HCT116 (cell line): ENCODE results near the gene KIAA2012. TPM values are rescaled to one million over a fixed set of nuclear protein-coding genes. Genes with fewer than 3 reads are reported as not detected.

ENCODE experiments used
- ATAC-seq: fragments of 200-7000 bp; cut with Tn5 transposase; 2 replicates; pipeline ENCODE4 v1.9.1; 2020; ENCODE audit warnings: mild to moderate bottlenecking, moderate library complexity
- BruUV-seq: library from RNA; stranded (reverse); fragments of 400-500 nt; replicated peaks from 2 replicates; lab custom pipeline; 2021; lab: Mats Ljungman, UMichigan
- CTCF ChIA-PET: fragments of 300-600 bp; sonication (Branson Sonifier 250); formaldehyde crosslinking; loops from one replicate; lab custom pipeline; 2021; ENCODE audit warnings: antibody characterized with exemption; lab: Charles Lee
- POLR2A ChIA-PET: fragments of 300-600, 350-600 bp; sonication (Branson Sonifier 250); formaldehyde crosslinking; loops from one replicate; lab custom pipeline; 2021; ENCODE audit warnings: antibody characterized with exemption; lab: Charles Lee
- RAD21 ChIA-PET, 2 experiments: fragments of 300-600 bp; sonication (Branson Sonifier 250); formaldehyde crosslinking; loops; one replicate each; lab custom pipeline; 2023; ENCODE audit warnings: low total read pairs in 2 of 2; ENCODE audit not compliant: uncharacterized antibody in 2 of 2, unreplicated experiment in 2 of 2, low non-redundant PET in 1 of 2; lab: Charles Lee
- DNase-seq: peaks from one replicate; pipeline ENCODE4 v3.0.0-alpha.2; 2010; ENCODE audit warnings: low read depth, low spot score
- H2AFZ ChIP-seq: fragments of 200-600 bp; shearing (Covaris generic), sonication (generic); 2 replicates; pipeline ENCODE4 v1.6.1; 2017; ENCODE audit warnings: low read depth, mixed run types, mixed read lengths, antibody characterized with exemption, low read length; ENCODE audit not compliant: poor library complexity, severe bottlenecking
- H3K27ac ChIP-seq: 2 replicates; pipeline ENCODE4 v1.5.1; 2012; ENCODE audit warnings: low read depth, low read length
- H3K27me3 ChIP-seq: fragments of 200-600 bp; sonication (generic); 2 replicates; pipeline ENCODE4 v1.6.1; 2016; ENCODE audit warnings: mixed run types, low read length, mixed read lengths; ENCODE audit not compliant: insufficient read depth
- H3K36me3 ChIP-seq, 2 experiments: fragments of 200-500 bp in 1 of 2; fragments of 200-600 bp in 1 of 2; sonication (Bioruptor generic) in 1 of 2; sonication (generic) in 1 of 2; 2 replicates each; pipeline versions ENCODE4 v1.5.1 to v1.6.1; 2014 to 2016; ENCODE audit warnings: low read length in 2 of 2, inconsistent platforms in 1 of 2, mixed read lengths in 1 of 2, mixed run types in 1 of 2; ENCODE audit not compliant: insufficient read depth in 2 of 2, control insufficient read depth in 1 of 2
- H3K4me1 ChIP-seq, 2 experiments: fragments of 200-600 bp in 1 of 2; sonication (generic) in 1 of 2; 2 replicates each; pipeline versions ENCODE4 v1.5.1 to v1.6.1; 2012 to 2017; ENCODE audit warnings: low read length in 2 of 2, inconsistent platforms in 1 of 2, mild to moderate bottlenecking in 1 of 2, mixed read lengths in 1 of 2, mixed run types in 1 of 2, moderate library complexity in 1 of 2; ENCODE audit not compliant: insufficient read depth in 2 of 2, control insufficient read depth in 1 of 2
- H3K4me2 ChIP-seq: fragments of 200-600 bp; sonication (generic); 2 replicates; pipeline ENCODE4 v1.6.1; 2017; ENCODE audit warnings: mixed run types, low read length, mixed read lengths
- H3K4me3 ChIP-seq, 2 experiments: fragments of 200-600 bp in 1 of 2; sonication (generic) in 1 of 2; replicated peaks in 1 of 2; 2 replicates each; pipeline ENCODE4 v1.5.1; 2011 to 2016; ENCODE audit warnings: low read length in 2 of 2, control low read depth in 1 of 2, low read depth in 1 of 2, mild to moderate bottlenecking in 1 of 2, mixed read lengths in 1 of 2, mixed run types in 1 of 2
- H3K79me2 ChIP-seq: fragments of 200-600 bp; sonication (generic); 2 replicates; pipeline ENCODE4 v1.6.1; 2017; ENCODE audit warnings: mild to moderate bottlenecking, mixed run types, low read length, moderate library complexity, mixed read lengths; ENCODE audit not compliant: insufficient read depth
- H3K9ac ChIP-seq: fragments of 200-600 bp; sonication (generic); 2 replicates; pipeline ENCODE4 v1.6.1; 2016; ENCODE audit warnings: low read length, mixed read lengths
- H3K9me2 ChIP-seq: fragments of 200-600 bp; sonication (generic), shearing (Covaris generic); 2 replicates; pipeline ENCODE4 v1.6.1; 2017; ENCODE audit warnings: mixed run types, mild to moderate bottlenecking, moderate library complexity; ENCODE audit not compliant: insufficient read depth
- H3K9me3 ChIP-seq, 2 experiments: fragments of 200-500 bp in 1 of 2; fragments of 200-600 bp in 1 of 2; sonication (Bioruptor generic) in 1 of 2; sonication (generic) in 1 of 2; 2 replicates each; pipeline ENCODE4 v1.6.1; 2014 to 2017; ENCODE audit warnings: low read length in 2 of 2, mixed read lengths in 2 of 2, inconsistent platforms in 1 of 2, low read depth in 1 of 2, mild to moderate bottlenecking in 1 of 2, mixed run types in 1 of 2, moderate library complexity in 1 of 2; ENCODE audit not compliant: control insufficient read depth in 1 of 2, insufficient read depth in 1 of 2
- H4K20me1 ChIP-seq: fragments of 200-600 bp; sonication (generic), shearing (Covaris generic); 2 replicates; pipeline ENCODE4 v1.6.1; 2017; ENCODE audit warnings: mixed run types, mild to moderate bottlenecking, moderate library complexity; ENCODE audit not compliant: insufficient read depth
- ATF3 ChIP-seq: IDR thresholded peaks from 2 replicates; pipeline ENCODE4 v1.6.1; 2012
- CBX3 ChIP-seq: IDR thresholded peaks from 2 replicates; pipeline ENCODE4 v1.6.1; 2012; ENCODE audit warnings: low read depth
- CTCF ChIP-seq, 3 experiments: fragments of 200-600 bp in 1 of 3; sonication (generic) in 1 of 3; IDR thresholded peaks in 2 of 3; conservative IDR thresholded peaks in 1 of 3; 2 replicates each; pipeline ENCODE4 v1.5.1; 2012 to 2017; ENCODE audit warnings: low read depth in 2 of 3, low read length in 2 of 3, antibody characterized with exemption in 1 of 3, borderline replicate concordance in 1 of 3, control low read depth in 1 of 3, mild to moderate bottlenecking in 1 of 3, mixed read lengths in 1 of 3, mixed run types in 1 of 3, moderate library complexity in 1 of 3; ENCODE audit not compliant: insufficient read depth in 1 of 3
- EGR1 ChIP-seq: IDR thresholded peaks from 2 replicates; pipeline ENCODE4 v1.6.1; 2012; ENCODE audit warnings: low read depth
- ELF1 ChIP-seq: IDR thresholded peaks from 2 replicates; pipeline ENCODE4 v1.6.1; 2012; ENCODE audit warnings: low read depth, borderline replicate concordance
- EZH2 ChIP-seq: fragments of 200-600 bp; sonication (generic); IDR thresholded peaks from 2 replicates; pipeline ENCODE4 v1.6.1; 2017; ENCODE audit warnings: antibody characterized with exemption, mixed run types
- EZH2phosphoT487 ChIP-seq: fragments of 200-600 bp; IDR thresholded peaks from 2 replicates; pipeline ENCODE4 v1.6.1; 2018; ENCODE audit warnings: antibody characterized with exemption, borderline replicate concordance
- FOSL1 ChIP-seq: IDR thresholded peaks from 2 replicates; pipeline ENCODE4 v1.6.1; 2012; ENCODE audit warnings: low read depth
- MAX ChIP-seq: IDR thresholded peaks from 2 replicates; pipeline ENCODE4 v1.6.1; 2012
- POLR2A ChIP-seq: IDR thresholded peaks from 2 replicates; pipeline ENCODE4 v1.7.0; 2011; ENCODE audit warnings: borderline replicate concordance; ENCODE audit not compliant: insufficient read depth, insufficient read length; ENCODE audit errors: extremely low read depth
- REST ChIP-seq: IDR thresholded peaks from 2 replicates; pipeline ENCODE4 v1.6.1; 2012; ENCODE audit warnings: low read depth
- SIN3A ChIP-seq: IDR thresholded peaks from 2 replicates; pipeline ENCODE4 v1.6.1; 2012; ENCODE audit warnings: low read depth
- SP1 ChIP-seq: IDR thresholded peaks from 2 replicates; pipeline ENCODE4 v1.6.1; 2012; ENCODE audit warnings: low read depth
- SRF ChIP-seq: IDR thresholded peaks from 2 replicates; pipeline ENCODE4 v1.6.1; 2012; ENCODE audit warnings: low read depth
- TCF7L2 ChIP-seq: IDR thresholded peaks from 2 replicates; pipeline ENCODE4 v1.7.0; 2011; ENCODE audit warnings: borderline replicate concordance, inconsistent platforms; ENCODE audit not compliant: insufficient read depth, insufficient read length; ENCODE audit errors: extremely low read depth
- ZNF274 ChIP-seq: fragments of 200-500 bp; sonication (Bioruptor generic); IDR thresholded peaks from 2 replicates; pipeline ENCODE4 v1.6.1; 2014; ENCODE audit warnings: mild to moderate bottlenecking, low read depth, low read length, inconsistent platforms
- intact Hi-C: fragments of 100-400 bp; cut with micrococcal nuclease; formaldehyde crosslinking; loops from 2 replicates; pipeline ENCODE4 v1.10.0; 2022
- total RNA-seq: library from RNA; stranded (reverse); gene quantifications from one replicate; pipeline ENCODE4 v1.2.1, GENCODE V29; 2021; ENCODE audit not compliant: unreplicated experiment

The KIAA2012 gene
- total RNA-seq, 1 experiment from 2014 or later = not detected

GRCh38 chr2:202127687-202128331, 54.8 kb downstream of the KIAA2012 start:
- Histone ChIP-seq H3K9me3 (no peaks in the 10 kb centered on the region), H4K20me1 (no peaks in the 10 kb centered on the region), H3K27ac (no peak overlapping the region), H3K9me2 (no peaks in the 10 kb centered on the region), H3K9ac (no peak overlapping the region), H3K36me3 (no peaks in the 10 kb centered on the region), H3K4me3 (no peak overlapping the region), H3K79me2 (no peaks in the 10 kb centered on the region), H3K4me1 (no peaks in the 10 kb centered on the region), H3K27me3 (no peaks in the 10 kb centered on the region), H3K4me2 (no peak overlapping the region), H2AFZ (no peak overlapping the region)
- TF ChIP-seq ELF1 (no peak), EZH2phosphoT487 (no peak), ZNF274 (no peak), TCF7L2 (no peak), FOSL1 (no peak), POLR2A (no peak), CTCF (IDR thresholded peaks at IDR 0.05 in 2 of 3, conservative IDR thresholded peaks at IDR 0.05 in 1 of 3; ENCODE audit: borderline replicate concordance in 1 of 3, insufficient read depth in 1 of 3, low read depth in 2 of 3, low read length in 2 of 3) (no peak), CBX3 (no peak), EGR1 (no peak), MAX (no peak), EZH2 (no peak), SRF (no peak), SP1 (no peak), REST (no peak), ATF3 (no peak), SIN3A (no peak)
- no TSS peak for BruUV-seq
- RAD21 ChIA-PET = interaction anchor here in 1 of 2 experiments (0.5 to 0.6 kb wide), 2 partner anchors 42 to 124 kb away, joined by 3 read pairs; no protein-coding TSS in a partner anchor
- CTCF ChIA-PET = no interaction called here
- POLR2A ChIA-PET = no interaction called here
- intact Hi-C loops = no loop called here
- DNase-seq (no peak), ATAC-seq (no peak)
